ENCODE results near the gene ARL13A. TPM values are rescaled to one million over a fixed set of nuclear protein-coding genes. Genes with fewer than 3 reads are reported as not detected.

The ARL13A gene
- total and polyA plus RNA-seq, 2 of the 13 experiments (the other 11 are each of a cell fraction or from before 2014, with no cell fraction given) = not detected

DNA sequence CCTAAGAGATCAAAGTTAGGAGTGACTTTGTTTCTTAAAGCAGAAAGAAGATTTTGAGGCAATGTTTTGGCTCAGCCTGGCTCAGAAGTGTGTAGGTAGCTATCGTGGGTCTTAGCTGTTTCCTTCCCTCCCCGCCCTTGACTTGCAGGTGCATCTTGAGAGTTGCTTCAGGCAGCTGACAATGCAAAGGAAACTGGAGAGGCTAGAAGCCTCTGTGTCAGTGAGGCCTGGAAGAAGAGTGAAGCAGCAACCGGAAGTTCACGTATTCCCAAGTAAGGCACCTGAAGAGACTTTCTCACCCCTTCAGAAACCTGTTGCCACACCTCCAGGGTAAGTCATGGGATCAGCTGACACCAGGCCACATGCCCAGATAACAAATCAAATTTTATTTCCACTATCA, 30.2 kb upstream of the ARL13A start:
- no peak overlapping the region for H3K4me2 ChIP-seq (ENCODE audit: low read depth, low read length)
- ATAC-seq = no peak
- H3K27ac ChIP-seq (ENCODE audit: extremely low read length, insufficient read depth, low read length) = no peak overlapping the region
- no peaks in the 10 kb centered on the region for H4K20me1 ChIP-seq (ENCODE audit: insufficient read depth, low read length)
- no peak overlapping the region for H3K4me3 ChIP-seq (replicated peaks in 1 of 3; ENCODE audit: insufficient read depth in 1 of 3, low read depth in 2 of 3, low read length in 3 of 3)
- no peaks in the 10 kb centered on the region for H3K4me1 ChIP-seq (ENCODE audit: insufficient read depth, low read length)
- H3K9ac ChIP-seq (ENCODE audit: insufficient read depth, low read depth, low read length) = no peak overlapping the region
- H3K79me2 ChIP-seq (ENCODE audit: insufficient read depth, low read length) = no peaks in the 10 kb centered on the region
- BruUV-seq (replicated peaks) = no TSS peak
- no peaks in the 10 kb centered on the region for H3K36me3 ChIP-seq (replicated peaks in 1 of 2; ENCODE audit: control insufficient read depth in 1 of 2, insufficient read depth in 2 of 2, low read length in 2 of 2)
- no peak overlapping the region for H2AFZ ChIP-seq (ENCODE audit: low read length)
- no peaks in the 10 kb centered on the region for H3K9me3 ChIP-seq (ENCODE audit: low read length)
- 0% methylated on average over 4 of the region's 4 CpGs for WGBS (ENCODE audit: low lambda C conversion rate)
- H3K27me3 ChIP-seq (ENCODE audit: control insufficient read depth in 1 of 2, insufficient read depth in 2 of 2, low read length in 2 of 2) = no peaks in the 10 kb centered on the region
- in situ Hi-C loops (cut with HindIII; ENCODE audit: extremely low pct_ligation_motif_present, low pct_unique_long_range_greater_than_20kb) = no loop called here
- no peak for FAIRE-seq
- TF ChIP-seq POLR2AphosphoS2 (IDR thresholded peaks at IDR 0.05; ENCODE audit: low read depth, low read length) (no peak), ZNF589 (CRISPR knock-in tag; conservative IDR thresholded peaks at IDR 0.05) (no peak), SOX6 (IDR thresholded peaks at IDR 0.05) (no peak), SOX6 (CRISPR knock-in tag; IDR thresholded peaks at IDR 0.05) (no peak), RARA (CRISPR knock-in tag; IDR thresholded peaks at IDR 0.05) (no peak), ADNP (CRISPR knock-in tag; IDR thresholded peaks at IDR 0.05) (no peak), SAFB2 (CRISPR knock-in tag; IDR thresholded peaks at IDR 0.05; ENCODE audit: borderline replicate concordance, low read depth) (no peak), ZNF143 (CRISPR knock-in tag; IDR thresholded peaks at IDR 0.05) (no peak), ATF7-NPFF (CRISPR knock-in tag; IDR thresholded peaks at IDR 0.05; ENCODE audit: low read depth) (no peak), TAF1 (CRISPR knock-in tag; IDR thresholded peaks at IDR 0.05) (no peak), ZNF878 (CRISPR knock-in tag; IDR thresholded peaks at IDR 0.05) (no peak), ZNF292 (CRISPR knock-in tag; IDR thresholded peaks at IDR 0.05; ENCODE audit: borderline replicate concordance, low read depth) (no peak), ZNF350 (CRISPR knock-in tag; IDR thresholded peaks at IDR 0.05; ENCODE audit: borderline replicate concordance, low read depth) (no peak), FLYWCH1 (CRISPR knock-in tag; IDR thresholded peaks at IDR 0.05) (no peak), ZNF329 (CRISPR knock-in tag; IDR thresholded peaks at IDR 0.05; ENCODE audit: low read depth) (no peak), PAF1 (CRISPR knock-in tag; IDR thresholded peaks at IDR 0.05) (no peak), ZNF30 (CRISPR knock-in tag; IDR thresholded peaks at IDR 0.05) (no peak), ZNF761 (CRISPR knock-in tag; conservative IDR thresholded peaks at IDR 0.05) (no peak)
- TF ChIP-seq, protein P1, sequence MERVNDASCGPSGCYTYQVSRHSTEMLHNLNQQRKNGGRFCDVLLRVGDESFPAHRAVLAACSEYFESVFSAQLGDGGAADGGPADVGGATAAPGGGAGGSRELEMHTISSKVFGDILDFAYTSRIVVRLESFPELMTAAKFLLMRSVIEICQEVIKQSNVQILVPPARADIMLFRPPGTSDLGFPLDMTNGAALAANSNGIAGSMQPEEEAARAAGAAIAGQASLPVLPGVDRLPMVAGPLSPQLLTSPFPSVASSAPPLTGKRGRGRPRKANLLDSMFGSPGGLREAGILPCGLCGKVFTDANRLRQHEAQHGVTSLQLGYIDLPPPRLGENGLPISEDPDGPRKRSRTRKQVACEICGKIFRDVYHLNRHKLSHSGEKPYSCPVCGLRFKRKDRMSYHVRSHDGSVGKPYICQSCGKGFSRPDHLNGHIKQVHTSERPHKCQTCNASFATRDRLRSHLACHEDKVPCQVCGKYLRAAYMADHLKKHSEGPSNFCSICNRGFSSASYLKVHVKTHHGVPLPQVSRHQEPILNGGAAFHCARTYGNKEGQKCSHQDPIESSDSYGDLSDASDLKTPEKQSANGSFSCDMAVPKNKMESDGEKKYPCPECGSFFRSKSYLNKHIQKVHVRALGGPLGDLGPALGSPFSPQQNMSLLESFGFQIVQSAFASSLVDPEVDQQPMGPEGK (CRISPR knock-in tag; IDR thresholded peaks at IDR 0.05) = no peak
- TF ChIP-seq, protein P2, sequence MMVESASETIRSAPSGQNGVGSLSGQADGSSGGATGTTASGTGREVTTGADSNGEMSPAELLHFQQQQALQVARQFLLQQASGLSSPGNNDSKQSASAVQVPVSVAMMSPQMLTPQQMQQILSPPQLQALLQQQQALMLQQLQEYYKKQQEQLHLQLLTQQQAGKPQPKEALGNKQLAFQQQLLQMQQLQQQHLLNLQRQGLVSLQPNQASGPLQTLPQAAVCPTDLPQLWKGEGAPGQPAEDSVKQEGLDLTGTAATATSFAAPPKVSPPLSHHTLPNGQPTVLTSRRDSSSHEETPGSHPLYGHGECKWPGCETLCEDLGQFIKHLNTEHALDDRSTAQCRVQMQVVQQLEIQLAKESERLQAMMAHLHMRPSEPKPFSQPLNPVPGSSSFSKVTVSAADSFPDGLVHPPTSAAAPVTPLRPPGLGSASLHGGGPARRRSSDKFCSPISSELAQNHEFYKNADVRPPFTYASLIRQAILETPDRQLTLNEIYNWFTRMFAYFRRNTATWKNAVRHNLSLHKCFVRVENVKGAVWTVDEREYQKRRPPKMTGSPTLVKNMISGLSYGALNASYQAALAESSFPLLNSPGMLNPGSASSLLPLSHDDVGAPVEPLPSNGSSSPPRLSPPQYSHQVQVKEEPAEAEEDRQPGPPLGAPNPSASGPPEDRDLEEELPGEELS (CRISPR knock-in tag; IDR thresholded peaks at IDR 0.05) = no peak
- CTCF ChIA-PET (ENCODE audit: low intra/inter-chr PET ratio, low total read pairs) = no interaction called here
- intact Hi-C loops (cut with micrococcal nuclease; ENCODE audit: unreplicated experiment) = no loop called here
- POLR2A ChIA-PET = no interaction called here
- DNase-seq (ENCODE audit: low spot score) = no peak
